Measurements from ENCODE around the gene NRROS.
"Not testable (repeated sequence)": the region's sequence is repeated elsewhere in the genome, so short reads cannot be mapped to it uniquely, and the experiment has no call there.

The NRROS gene

DNA sequence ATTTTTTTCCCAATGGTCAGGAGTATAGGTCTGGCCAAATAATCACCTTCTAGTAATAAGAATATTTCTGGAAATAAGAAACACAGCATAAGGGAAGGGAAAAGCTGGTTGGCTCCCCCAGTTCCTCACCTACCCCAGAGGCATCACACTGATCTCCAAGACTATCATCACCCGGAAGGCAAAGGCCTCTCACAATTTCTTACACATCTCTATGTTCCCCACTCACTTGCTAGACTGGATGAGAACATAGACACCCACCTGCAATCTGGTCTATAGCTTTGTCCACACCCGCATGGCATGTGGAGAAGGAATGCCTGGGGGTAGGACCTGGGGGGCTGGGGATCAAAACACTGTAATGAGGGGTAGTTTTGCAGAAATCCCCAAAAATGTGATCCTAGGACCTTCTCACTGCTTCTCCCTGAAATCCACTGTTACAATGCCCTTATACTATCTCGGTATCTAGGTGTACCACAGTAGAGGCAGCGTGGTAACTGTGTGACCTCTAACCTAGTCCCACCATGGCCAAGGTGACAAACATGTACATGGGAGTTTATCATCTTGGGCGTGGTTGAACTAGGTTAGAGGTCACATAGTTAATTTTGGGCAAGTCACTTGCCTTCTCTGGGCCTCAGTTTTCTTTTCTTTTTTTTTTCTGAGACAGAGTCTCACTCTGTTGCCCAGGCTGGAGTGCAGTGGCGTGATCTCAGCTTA, 29.5 kb upstream of the NRROS start:
- Histone ChIP-seq H3K4me3 (replicated peaks; ENCODE audit: insufficient read depth, low read length) (no peak overlapping the region), H3K27ac (replicated peaks) (peak overlapping the region; percentile 87), H3K27me3 (ENCODE audit: insufficient read depth, poor library complexity, severe bottlenecking) (no peaks in the 10 kb centered on the region)
- peak; percentile 35 to 54 for DNase-seq (ENCODE audit: low read depth in 1 of 2, low spot score in 1 of 2)
- TF ChIP-seq POLR2AphosphoS5 (IDR thresholded peaks at IDR 0.05; ENCODE audit: low read depth): no peak
- no peak for TF ChIP-seq SPI1 (IDR thresholded peaks at IDR 0.05; ENCODE audit: borderline replicate concordance, low read depth)
- TF ChIP-seq, protein P1, sequence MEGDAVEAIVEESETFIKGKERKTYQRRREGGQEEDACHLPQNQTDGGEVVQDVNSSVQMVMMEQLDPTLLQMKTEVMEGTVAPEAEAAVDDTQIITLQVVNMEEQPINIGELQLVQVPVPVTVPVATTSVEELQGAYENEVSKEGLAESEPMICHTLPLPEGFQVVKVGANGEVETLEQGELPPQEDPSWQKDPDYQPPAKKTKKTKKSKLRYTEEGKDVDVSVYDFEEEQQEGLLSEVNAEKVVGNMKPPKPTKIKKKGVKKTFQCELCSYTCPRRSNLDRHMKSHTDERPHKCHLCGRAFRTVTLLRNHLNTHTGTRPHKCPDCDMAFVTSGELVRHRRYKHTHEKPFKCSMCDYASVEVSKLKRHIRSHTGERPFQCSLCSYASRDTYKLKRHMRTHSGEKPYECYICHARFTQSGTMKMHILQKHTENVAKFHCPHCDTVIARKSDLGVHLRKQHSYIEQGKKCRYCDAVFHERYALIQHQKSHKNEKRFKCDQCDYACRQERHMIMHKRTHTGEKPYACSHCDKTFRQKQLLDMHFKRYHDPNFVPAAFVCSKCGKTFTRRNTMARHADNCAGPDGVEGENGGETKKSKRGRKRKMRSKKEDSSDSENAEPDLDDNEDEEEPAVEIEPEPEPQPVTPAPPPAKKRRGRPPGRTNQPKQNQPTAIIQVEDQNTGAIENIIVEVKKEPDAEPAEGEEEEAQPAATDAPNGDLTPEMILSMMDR (IDR thresholded peaks at IDR 0.05; ENCODE audit: insufficient read depth, low read length): no peak
- TF ChIP-seq, protein P2, sequence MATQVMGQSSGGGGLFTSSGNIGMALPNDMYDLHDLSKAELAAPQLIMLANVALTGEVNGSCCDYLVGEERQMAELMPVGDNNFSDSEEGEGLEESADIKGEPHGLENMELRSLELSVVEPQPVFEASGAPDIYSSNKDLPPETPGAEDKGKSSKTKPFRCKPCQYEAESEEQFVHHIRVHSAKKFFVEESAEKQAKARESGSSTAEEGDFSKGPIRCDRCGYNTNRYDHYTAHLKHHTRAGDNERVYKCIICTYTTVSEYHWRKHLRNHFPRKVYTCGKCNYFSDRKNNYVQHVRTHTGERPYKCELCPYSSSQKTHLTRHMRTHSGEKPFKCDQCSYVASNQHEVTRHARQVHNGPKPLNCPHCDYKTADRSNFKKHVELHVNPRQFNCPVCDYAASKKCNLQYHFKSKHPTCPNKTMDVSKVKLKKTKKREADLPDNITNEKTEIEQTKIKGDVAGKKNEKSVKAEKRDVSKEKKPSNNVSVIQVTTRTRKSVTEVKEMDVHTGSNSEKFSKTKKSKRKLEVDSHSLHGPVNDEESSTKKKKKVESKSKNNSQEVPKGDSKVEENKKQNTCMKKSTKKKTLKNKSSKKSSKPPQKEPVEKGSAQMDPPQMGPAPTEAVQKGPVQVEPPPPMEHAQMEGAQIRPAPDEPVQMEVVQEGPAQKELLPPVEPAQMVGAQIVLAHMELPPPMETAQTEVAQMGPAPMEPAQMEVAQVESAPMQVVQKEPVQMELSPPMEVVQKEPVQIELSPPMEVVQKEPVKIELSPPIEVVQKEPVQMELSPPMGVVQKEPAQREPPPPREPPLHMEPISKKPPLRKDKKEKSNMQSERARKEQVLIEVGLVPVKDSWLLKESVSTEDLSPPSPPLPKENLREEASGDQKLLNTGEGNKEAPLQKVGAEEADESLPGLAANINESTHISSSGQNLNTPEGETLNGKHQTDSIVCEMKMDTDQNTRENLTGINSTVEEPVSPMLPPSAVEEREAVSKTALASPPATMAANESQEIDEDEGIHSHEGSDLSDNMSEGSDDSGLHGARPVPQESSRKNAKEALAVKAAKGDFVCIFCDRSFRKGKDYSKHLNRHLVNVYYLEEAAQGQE (IDR thresholded peaks at IDR 0.05; ENCODE audit: insufficient replicate concordance, low read depth): no peak
- TF ChIP-seq GABPA (IDR thresholded peaks at IDR 0.05; ENCODE audit: low read depth): no peak

DNA sequence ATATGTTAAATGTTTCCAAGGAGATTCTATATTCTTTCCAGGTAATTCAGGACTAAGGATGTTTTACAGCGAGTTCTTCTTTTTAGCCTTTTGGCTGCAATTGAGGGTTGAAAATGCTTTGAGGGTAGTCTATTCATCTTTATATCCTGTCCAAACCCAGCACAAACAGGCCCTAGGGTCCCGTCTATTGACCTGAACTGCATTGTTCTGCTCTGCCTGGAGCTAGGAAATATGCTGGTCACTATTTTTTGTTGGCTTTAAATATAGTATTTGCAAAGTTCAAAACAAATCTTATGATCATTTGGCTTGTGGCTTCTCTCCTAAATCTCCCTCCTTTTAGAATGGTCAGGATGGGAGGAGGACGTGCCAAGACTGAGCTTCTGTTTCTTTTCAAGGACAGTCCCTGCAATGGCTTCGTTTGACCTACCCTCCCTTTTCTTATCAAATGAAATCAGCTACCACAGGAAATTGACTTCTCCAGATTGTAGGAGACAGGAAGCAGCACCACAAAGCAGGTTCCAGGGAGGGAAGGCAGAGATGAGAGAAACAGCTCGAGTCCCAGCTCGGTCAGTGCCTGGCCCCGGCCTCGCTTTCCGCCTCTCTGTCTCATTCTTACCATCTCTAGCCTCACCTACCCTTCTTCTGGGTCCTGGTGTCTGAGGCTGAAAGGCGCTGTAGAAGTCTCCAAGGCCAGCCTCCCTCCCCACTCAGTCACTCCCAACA, 27.6 kb upstream of the NRROS start:
- Histone ChIP-seq H3K27ac (replicated peaks) (peak overlapping the region; percentile 87), H3K27me3 (ENCODE audit: insufficient read depth, poor library complexity, severe bottlenecking) (no peaks in the 10 kb centered on the region), H3K4me3 (replicated peaks; ENCODE audit: insufficient read depth, low read length) (no peak overlapping the region)
- TF ChIP-seq, protein P1 (IDR thresholded peaks at IDR 0.05; ENCODE audit: insufficient read depth, low read length): no peak
- peak; percentile 52; the same call in 1 of the 2 replicates for TF ChIP-seq POLR2AphosphoS5 (IDR thresholded peaks at IDR 0.05; ENCODE audit: low read depth)
- no peak for TF ChIP-seq SPI1 (IDR thresholded peaks at IDR 0.05; ENCODE audit: borderline replicate concordance, low read depth)
- no peak; the same call in 1 of the 2 replicates for TF ChIP-seq GABPA (IDR thresholded peaks at IDR 0.05; ENCODE audit: low read depth)
- TF ChIP-seq, protein P2 (IDR thresholded peaks at IDR 0.05; ENCODE audit: insufficient replicate concordance, low read depth): no peak
- DNase-seq (ENCODE audit: low read depth in 1 of 2, low spot score in 1 of 2): peak in 1 of 2 experiments; percentile 53

DNA sequence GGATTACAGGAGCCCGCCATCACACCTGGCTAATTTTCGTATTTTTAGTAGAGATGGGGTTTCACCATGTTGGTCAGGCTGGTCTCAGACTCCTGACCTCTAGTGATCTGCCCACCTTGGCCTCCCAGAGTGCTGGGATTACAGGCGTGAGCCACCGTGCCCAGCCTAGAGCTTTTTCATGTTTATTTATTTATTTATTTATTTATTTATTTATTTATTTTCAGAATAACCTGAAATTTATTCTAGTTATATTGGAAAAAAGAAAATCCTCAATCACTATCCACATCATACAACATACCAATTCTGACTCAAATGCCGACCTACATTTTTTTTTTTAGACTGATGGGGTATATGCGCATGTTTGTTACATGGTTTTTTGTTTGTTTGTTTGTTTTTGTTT, 24.3 kb upstream of the NRROS start:
- DNase-seq (ENCODE audit: low read depth in 1 of 2, low spot score in 1 of 2): not testable (repeated sequence)

DNA sequence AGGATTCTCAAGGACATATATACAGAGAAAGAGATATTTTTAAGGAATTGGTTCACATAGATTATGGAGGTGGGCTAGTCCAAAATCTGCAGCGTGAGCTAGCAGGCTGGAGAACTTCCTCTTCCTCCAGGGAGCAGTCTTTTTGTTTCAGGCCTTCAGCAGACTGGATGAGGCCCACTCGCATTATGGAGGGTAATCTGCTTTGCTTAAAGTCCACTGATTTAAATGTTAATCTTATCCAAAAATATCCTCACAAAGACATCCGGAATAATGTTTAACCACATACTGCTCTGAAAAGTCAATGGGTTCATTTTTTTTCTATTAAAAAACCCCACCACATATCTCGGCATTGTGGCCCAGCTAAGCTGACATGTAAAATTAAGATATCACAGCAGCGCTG, 22.2 kb upstream of the NRROS start:
- Histone ChIP-seq H3K27ac (replicated peaks) (peak overlapping the region; percentile 66), H3K4me3 (replicated peaks; ENCODE audit: insufficient read depth, low read length) (no peak overlapping the region), H3K27me3 (ENCODE audit: insufficient read depth, poor library complexity, severe bottlenecking) (no peaks in the 10 kb centered on the region)
- peak in 1 of 2 experiments; percentile 72 for DNase-seq (ENCODE audit: low read depth in 1 of 2, low spot score in 1 of 2)
- TF ChIP-seq SPI1 (IDR thresholded peaks at IDR 0.05; ENCODE audit: borderline replicate concordance, low read depth) (peak; percentile 40; the same call in 1 of the 2 replicates), POLR2AphosphoS5 (IDR thresholded peaks at IDR 0.05; ENCODE audit: low read depth) (no peak)

More for the DNA sequence above, 24.3 kb upstream of the NRROS start:
- not testable (repeated sequence) for H3K27me3 ChIP-seq (ENCODE audit: insufficient read depth, poor library complexity, severe bottlenecking); H3K4me3 ChIP-seq (replicated peaks; ENCODE audit: insufficient read depth, low read length); H3K27ac ChIP-seq (replicated peaks)

All from HL-60 (cell line).